Muscle of leg (tissue), 11 donors: ENCODE measurements around the gene SIRT6. TPM values are rescaled to one million over a fixed set of nuclear protein-coding genes. Genes with fewer than 3 reads are reported as not detected.
A peak's percentile ranks its signal among the peaks of the same experiment; 100 is the strongest.

Experiments used
- DNase-seq: peaks from one replicate; pipeline ENCODE4 v3.0.0; 2013
- H3K27ac ChIP-seq: one replicate; pipeline ENCODE4 v1.5.1; 2013; ENCODE audit warnings: mild to moderate bottlenecking, low read length, control low read depth
- H3K27me3 ChIP-seq: one replicate; pipeline ENCODE4 v1.6.1; 2013; ENCODE audit warnings: low read length; ENCODE audit not compliant: control insufficient read depth, insufficient read depth
- H3K36me3 ChIP-seq: one replicate; pipeline ENCODE4 v1.6.1; 2013; ENCODE audit warnings: low read length; ENCODE audit not compliant: control insufficient read depth, insufficient read depth
- H3K4me1 ChIP-seq: one replicate; pipeline ENCODE4 v1.6.1; 2013; ENCODE audit warnings: low read length; ENCODE audit not compliant: control insufficient read depth, insufficient read depth
- H3K4me3 ChIP-seq: one replicate; pipeline ENCODE4 v1.5.1; 2013; ENCODE audit warnings: low read length, control low read depth
- H3K9me3 ChIP-seq: replicated peaks from 2 replicates; pipeline ENCODE4 v1.6.1; 2013; ENCODE audit warnings: low read depth, low read length; ENCODE audit not compliant: control insufficient read depth
- WGBS: methylation state at CpG from one replicate; pipeline ENCODE4 v1.1.5; 2013; ENCODE audit warnings: missing lambda C conversion rate; ENCODE audit not compliant: insufficient coverage; 5-methylcytosine and 5-hydroxymethylcytosine counted together
- polyA plus RNA-seq, 8 donors: library from polyadenylated mRNA; unstranded; fragments of 120-200 nt; gene quantifications; one replicate each; pipeline versions ENCODE4 v1.2.1 to v1.2.3, GENCODE V29; 2013; ENCODE audit warnings: inconsistent platforms in 1 of 8, low replicate concordance in 1 of 8; ENCODE audit not compliant: insufficient read length in 8 of 8, insufficient read depth in 1 of 8
- total RNA-seq: library from RNA; stranded (reverse); fragments of 120-200 nt; gene quantifications from one replicate; pipeline ENCODE4 v1.2.4, GENCODE V29; 2013

Gene SIRT6
- total and polyA plus RNA-seq, 9 donors: 6.0 to 17.1 (median 12.1) TPM

- Histone ChIP-seq H3K9me3 (no peaks in the 10 kb centered on the region), H3K27me3 (peaks cover 2% of the 10 kb centered on the region), H3K36me3 (no peaks in the 10 kb centered on the region), H3K4me1 (peaks cover 18% of the 10 kb centered on the region), H3K4me3 (no peak overlapping the region), H3K27ac (no peak overlapping the region)
- WGBS: 85% methylated on average over 8 of the region's 10 CpGs
- DNase-seq: no peak
These were observed 5.2 kb upstream of the SIRT6 start for GRCh38 chr19:4187313-4188122.

- Histone ChIP-seq H3K4me1 (peaks cover 25% of the 10 kb centered on the region), H3K36me3 (no peaks in the 10 kb centered on the region), H3K27ac (no peak overlapping the region), H3K4me3 (no peak overlapping the region), H3K27me3 (peaks cover 2% of the 10 kb centered on the region), H3K9me3 (no peaks in the 10 kb centered on the region)
- peak; percentile 48 for DNase-seq
- WGBS: 29% methylated on average over 15 of the region's 22 CpGs
These were observed 4.0 kb upstream of the SIRT6 start for GRCh38 chr19:4186087-4186993.

GRCh38 chr19:4185413-4186086, 3.2 kb upstream of the SIRT6 start:
- H3K36me3 ChIP-seq: peaks cover 4% of the 10 kb centered on the region
- no peak for DNase-seq
- H3K27me3 ChIP-seq: peaks cover 2% of the 10 kb centered on the region
- H3K9me3 ChIP-seq: no peaks in the 10 kb centered on the region
- no peak overlapping the region for H3K27ac ChIP-seq
- no peak overlapping the region for H3K4me3 ChIP-seq
- 70% methylated on average over 8 of the region's 9 CpGs for WGBS
- H3K4me1 ChIP-seq: peaks cover 29% of the 10 kb centered on the region

GRCh38 chr19:4184718-4185352, 2.5 kb upstream of the SIRT6 start:
- DNase-seq: no peak
- Histone ChIP-seq H3K27me3 (peaks cover 2% of the 10 kb centered on the region), H3K36me3 (peaks cover 7% of the 10 kb centered on the region), H3K9me3 (no peaks in the 10 kb centered on the region), H3K27ac (no peak overlapping the region), H3K4me1 (peaks cover 29% of the 10 kb centered on the region), H3K4me3 (no peak overlapping the region)
- WGBS: 89% methylated on average over 2 of the region's 2 CpGs

GRCh38 chr19:4183967-4184717, 1.8 kb upstream of the SIRT6 start:
- WGBS: 32% methylated on average over 14 of the region's 23 CpGs
- DNase-seq: peak; percentile 32
- Histone ChIP-seq H3K27ac (no peak overlapping the region), H3K4me1 (peaks cover 29% of the 10 kb centered on the region), H3K4me3 (no peak overlapping the region), H3K36me3 (peaks cover 11% of the 10 kb centered on the region), H3K27me3 (peaks cover 2% of the 10 kb centered on the region), H3K9me3 (no peaks in the 10 kb centered on the region)

- no peak overlapping the region for H3K27ac ChIP-seq
- WGBS: 71% methylated on average over 2 of the region's 2 CpGs
- peaks cover 29% of the 10 kb centered on the region for H3K4me1 ChIP-seq
- peaks cover 2% of the 10 kb centered on the region for H3K27me3 ChIP-seq
- H3K9me3 ChIP-seq: no peaks in the 10 kb centered on the region
- H3K36me3 ChIP-seq: peaks cover 19% of the 10 kb centered on the region
- H3K4me3 ChIP-seq: no peak overlapping the region
- no peak for DNase-seq
These were observed 1.3 kb downstream of the SIRT6 start for GRCh38 chr19:4181053-4181508.

GRCh38 chr19:4178990-4179389, 3.4 kb downstream of the SIRT6 start:
- Histone ChIP-seq H3K27me3 (no peaks in the 10 kb centered on the region), H3K27ac (no peak overlapping the region), H3K9me3 (no peaks in the 10 kb centered on the region), H3K4me3 (no peak overlapping the region), H3K36me3 (peaks cover 31% of the 10 kb centered on the region), H3K4me1 (peaks cover 23% of the 10 kb centered on the region)
- WGBS: 86% methylated on average over 18 of the region's 18 CpGs
- no peak for DNase-seq

- Histone ChIP-seq H3K27ac (no peak overlapping the region), H3K9me3 (no peaks in the 10 kb centered on the region), H3K27me3 (peaks cover 7% of the 10 kb centered on the region), H3K4me1 (peaks cover 18% of the 10 kb centered on the region), H3K4me3 (no peak overlapping the region), H3K36me3 (peaks cover 31% of the 10 kb centered on the region)
- no peak for DNase-seq
- WGBS: 80% methylated on average over 1 of the region's 5 CpGs
These were observed 5.2 kb downstream of the SIRT6 start for GRCh38 chr19:4177146-4177545.

GRCh38 chr19:4175669-4175931, 6.8 kb downstream of the SIRT6 start:
- peaks cover 7% of the 10 kb centered on the region for H3K4me1 ChIP-seq
- H3K4me3 ChIP-seq: no peak overlapping the region
- H3K27ac ChIP-seq: no peak overlapping the region
- H3K36me3 ChIP-seq: peaks cover 27% of the 10 kb centered on the region
- no peak for DNase-seq
- 92% methylated on average over 9 of the region's 12 CpGs for WGBS
- H3K27me3 ChIP-seq: peaks cover 7% of the 10 kb centered on the region
- H3K9me3 ChIP-seq: no peaks in the 10 kb centered on the region
